NCI-H69 (cell line): ENCODE data around the gene QRFP.

Experiments used
- DNase-seq: peaks from one replicate; lab custom pipeline; 2025; lab: John Stamatoyannopoulos, UW

The QRFP gene

DNA sequence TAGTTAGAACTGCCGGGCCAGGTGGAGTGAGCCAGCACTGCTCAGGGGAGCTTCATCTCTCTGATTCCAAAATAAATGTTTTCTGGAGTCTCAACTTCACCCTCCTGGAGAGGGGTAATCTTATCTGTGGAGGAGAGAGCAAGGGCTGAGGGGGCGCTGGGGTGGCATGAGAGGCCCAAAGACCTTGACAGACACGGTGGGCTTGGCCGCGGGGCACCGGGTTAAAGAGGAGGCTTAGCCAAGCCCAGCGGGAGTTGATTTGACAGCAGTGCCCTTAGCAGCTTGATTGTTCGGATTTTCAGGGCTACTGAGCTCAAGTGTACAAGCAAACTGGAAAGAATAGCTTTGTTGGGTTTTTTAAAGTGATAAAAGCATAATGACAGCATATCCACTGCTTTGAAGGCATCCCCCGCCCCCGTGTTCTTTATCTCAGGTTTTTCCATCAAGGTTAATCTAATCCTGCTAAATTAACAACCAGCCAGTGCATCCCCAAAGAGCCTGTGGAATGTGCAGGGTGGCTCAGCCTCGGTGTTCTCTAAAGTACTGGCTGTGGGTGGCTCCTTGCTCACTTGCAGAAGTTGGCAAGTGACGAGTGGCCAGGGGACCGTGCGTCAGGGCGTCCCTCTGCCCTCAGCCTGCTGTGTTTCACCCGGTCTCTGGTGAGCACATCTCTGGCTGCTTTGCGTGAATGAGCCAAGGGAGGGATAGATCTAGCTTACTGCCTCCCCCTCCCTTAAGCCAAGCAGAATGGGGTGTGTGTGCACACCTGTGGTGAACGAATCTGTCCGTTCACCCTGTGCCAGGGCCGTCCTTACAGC lies 5.5 kb downstream of the QRFP start:
- no peak for DNase-seq

DNA sequence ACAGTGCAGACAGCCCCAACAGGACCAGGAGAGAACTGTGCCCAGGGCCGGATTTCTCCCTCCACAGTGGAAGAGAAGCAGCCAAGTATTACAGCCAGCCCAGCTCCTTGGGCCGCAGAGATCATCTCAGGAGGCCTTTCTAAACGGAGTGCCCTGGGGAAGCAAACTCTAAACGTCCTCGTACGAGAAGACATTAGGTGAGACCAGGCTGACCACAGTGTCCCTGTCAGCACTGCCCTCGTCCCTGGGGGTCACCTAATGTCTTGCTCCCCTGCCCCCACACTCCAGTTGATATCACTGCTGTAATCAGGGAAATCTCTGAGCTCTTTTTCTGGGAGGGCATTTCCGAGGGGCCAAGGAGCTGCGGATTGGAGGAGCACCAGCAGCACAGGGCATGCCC lies 6.5 kb downstream of the QRFP start:
- no peak for DNase-seq

DNA sequence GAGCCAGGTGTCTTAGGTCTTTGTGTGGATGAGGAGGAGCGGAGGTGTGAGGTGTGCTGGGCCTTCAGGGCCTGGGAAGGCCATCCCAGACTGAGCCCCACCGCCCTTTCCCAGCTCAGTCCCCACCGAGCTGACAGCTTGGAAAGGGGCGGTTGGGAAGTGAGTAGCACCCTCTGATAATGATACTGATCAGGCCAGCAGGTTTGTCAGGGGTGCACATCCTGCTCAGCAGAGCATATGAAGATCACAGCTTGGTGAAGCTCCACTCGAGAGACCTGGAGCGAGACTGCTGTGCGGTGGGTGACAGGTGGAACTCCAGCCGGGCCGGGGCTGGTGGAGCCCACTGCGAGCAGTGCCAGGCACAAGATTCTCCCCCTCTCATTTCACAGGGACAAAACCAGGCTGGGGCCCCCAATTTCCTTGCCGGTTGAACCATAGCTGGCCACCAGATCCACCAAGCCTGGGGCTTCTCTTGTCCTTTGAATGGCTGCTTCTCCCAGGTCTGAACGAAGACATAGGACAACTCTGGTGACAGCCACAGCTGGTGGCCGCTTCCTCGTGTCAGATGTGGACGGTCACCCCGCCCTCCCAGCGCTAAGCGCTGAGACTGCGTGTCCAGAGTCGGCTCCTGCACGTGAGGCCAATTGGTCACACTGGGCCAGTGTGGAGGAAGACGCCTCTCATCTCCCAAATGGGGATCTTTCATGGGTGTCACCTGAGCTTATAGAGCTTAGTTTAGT lies 8.3 kb downstream of the QRFP start:
- no peak for DNase-seq

DNA sequence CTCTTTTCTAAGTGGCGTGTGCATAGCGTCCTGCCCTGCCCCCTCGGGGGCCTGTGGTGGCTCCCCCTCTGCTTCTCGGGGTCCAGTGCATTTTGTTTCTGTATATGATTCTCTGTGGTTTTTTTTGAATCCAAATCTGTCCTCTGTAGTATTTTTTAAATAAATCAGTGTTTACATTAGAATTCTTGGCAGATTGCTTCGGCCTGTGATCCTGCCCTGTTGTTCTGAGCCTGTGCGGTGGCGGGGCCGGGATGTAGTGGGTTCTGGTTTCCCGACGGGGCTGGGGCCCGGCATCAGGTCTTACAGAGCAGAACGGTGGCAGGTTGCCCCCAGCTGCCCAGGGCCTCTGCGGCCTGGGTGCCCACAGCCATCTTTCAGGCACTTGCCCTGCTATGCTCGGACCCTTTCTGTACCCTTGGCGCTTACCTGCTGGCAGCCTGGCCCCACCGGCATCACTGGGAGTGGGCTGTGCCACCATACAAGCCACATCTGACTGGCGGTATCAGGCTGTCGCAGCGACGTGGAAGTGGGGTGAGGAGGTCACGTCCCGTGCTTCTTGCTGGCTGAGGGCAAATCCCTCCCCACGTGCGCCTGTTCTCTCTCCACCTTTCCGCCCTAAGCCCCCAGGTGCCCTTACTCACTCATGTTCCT lies 9.0 kb downstream of the QRFP start:
- no peak for DNase-seq

DNA sequence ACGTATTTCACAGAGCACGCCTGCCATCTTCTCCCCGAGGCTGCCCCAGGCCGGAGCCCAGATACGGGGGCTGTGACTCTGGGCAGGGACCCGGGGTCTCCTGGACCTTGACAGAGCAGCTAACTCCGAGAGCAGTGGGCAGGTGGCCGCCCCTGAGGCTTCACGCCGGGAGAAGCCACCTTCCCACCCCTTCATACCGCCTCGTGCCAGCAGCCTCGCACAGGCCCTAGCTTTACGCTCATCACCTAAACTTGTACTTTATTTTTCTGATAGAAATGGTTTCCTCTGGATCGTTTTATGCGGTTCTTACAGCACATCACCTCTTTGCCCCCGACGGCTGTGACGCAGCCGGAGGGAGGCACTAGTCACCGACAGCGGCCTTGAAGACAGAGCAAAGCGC lies 9.6 kb downstream of the QRFP start:
- DNase-seq, result no peak

DNA sequence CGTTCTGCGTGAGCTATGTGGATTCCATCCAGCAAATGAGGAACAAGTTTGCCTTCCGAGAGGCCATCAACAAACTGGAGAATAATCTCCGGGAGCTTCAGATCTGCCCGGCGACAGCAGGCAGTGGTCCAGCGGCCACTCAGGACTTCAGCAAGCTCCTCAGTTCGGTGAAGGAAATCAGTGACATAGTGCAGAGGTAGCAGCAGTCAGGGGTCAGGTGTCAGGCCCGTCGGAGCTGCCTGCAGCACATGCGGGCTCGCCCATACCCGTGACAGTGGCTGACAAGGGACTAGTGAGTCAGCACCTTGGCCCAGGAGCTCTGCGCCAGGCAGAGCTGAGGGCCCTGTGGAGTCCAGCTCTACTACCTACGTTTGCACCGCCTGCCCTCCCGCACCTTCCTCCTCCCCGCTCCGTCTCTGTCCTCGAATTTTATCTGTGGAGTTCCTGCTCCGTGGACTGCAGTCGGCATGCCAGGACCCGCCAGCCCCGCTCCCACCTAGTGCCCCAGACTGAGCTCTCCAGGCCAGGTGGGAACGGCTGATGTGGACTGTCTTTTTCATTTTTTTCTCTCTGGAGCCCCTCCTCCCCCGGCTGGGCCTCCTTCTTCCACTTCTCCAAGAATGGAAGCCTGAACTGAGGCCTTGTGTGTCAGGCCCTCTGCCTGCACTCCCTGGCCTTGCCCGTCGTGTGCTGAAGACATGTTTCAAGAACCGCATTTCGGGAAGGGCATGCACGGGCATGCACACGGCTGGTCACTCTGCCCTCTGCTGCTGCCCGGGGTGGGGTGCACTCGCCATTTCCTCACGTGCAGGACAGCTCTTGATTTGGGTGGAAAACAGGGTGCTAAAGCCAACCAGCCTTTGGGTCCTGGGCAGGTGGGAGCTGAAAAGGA lies 10.9 kb downstream of the QRFP start:
- no peak for DNase-seq

DNA sequence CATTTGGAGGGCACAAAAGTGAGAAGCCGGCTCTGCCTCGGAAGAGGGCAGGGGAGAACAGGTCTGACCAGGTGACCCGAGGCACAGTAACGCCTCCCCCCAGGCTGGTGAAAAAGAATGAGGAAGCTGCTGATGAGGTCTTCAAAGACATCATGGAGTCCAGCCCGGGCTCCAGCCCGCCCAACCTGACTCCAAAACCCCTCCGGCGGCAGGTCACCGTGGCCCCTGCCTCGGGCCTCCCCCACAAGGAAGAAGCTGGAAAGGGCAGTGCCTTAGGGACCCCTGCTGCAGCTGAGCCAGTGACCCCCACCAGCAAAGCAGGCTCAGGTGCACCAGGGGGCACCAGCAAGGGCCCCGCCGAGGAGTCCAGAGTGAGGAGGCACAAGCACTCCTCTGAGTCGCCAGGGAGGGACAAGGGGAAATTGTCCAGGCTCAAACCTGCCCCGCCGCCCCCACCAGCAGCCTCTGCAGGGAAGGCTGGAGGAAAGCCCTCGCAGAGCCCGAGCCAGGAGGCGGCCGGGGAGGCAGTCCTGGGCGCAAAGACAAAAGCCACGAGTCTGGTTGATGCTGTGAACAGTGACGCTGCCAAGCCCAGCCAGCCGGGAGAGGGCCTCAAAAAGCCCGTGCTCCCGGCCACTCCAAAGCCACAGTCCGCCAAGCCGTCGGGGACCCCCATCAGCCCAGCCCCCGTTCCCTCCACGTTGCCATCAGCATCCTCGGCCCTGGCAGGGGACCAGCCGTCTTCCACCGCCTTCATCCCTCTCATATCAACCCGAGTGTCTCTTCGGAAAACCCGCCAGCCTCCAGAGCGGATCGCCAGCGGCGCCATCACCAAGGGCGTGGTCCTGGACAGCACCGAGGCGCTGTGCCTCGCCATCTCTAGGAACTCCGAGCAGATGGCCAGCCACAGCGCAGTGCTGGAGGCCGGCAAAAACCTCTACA lies 11.8 kb downstream of the QRFP start:
- DNase-seq, result no peak

DNA sequence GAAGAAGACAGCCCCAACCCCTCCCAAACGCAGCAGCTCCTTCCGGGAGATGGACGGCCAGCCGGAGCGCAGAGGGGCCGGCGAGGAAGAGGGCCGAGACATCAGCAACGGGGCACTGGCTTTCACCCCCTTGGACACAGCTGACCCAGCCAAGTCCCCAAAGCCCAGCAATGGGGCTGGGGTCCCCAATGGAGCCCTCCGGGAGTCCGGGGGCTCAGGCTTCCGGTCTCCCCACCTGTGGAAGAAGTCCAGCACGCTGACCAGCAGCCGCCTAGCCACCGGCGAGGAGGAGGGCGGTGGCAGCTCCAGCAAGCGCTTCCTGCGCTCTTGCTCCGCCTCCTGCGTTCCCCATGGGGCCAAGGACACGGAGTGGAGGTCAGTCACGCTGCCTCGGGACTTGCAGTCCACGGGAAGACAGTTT lies 12.5 kb downstream of the QRFP start:
- DNase-seq, result no peak

DNA sequence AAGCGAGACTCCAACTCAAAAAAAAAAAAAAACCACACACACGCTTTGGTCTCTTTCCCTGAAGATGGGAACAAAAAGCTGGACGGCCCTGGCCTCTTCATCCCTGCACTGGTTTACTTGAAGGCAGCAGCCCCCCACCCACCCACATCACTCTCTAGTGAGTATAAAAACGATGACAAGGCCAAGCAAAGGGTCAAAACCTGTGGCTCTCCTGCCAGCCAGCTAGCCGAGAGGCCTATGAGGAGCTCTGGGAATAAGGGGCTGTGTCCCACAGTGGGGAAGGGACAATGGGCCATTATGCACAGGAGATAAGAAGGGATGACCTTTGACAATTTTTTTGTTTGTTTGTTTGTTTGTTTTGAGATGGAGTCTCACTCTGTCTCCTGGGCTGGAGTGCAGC lies 13.1 kb downstream of the QRFP start:
- DNase-seq, result no peak

DNA sequence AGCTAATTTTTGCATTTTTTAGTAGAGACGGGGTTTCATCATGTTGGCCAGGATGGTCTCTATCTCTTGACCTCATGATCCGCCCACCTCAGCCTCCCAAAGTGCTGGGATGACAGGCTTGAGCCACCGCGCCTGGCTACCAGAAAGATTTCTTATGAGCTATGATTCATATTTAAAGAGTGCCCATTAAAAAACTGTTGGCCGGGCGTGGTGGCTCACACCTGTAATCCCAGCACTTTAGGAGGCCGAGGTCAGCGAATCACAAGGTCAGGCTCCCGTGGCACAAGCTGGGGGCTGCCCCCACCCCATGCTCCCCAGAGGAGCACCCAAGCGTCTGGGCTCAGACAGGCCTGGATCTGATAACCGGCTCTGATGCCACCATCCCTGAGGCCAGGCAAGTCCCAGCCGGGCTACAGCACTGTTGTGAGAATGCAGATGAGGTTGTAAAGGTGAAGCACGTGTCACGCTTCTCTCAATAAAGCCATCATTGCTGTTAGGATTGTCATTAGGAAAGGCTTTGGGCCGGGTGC lies 13.9 kb downstream of the QRFP start:
- no peak for DNase-seq

DNA sequence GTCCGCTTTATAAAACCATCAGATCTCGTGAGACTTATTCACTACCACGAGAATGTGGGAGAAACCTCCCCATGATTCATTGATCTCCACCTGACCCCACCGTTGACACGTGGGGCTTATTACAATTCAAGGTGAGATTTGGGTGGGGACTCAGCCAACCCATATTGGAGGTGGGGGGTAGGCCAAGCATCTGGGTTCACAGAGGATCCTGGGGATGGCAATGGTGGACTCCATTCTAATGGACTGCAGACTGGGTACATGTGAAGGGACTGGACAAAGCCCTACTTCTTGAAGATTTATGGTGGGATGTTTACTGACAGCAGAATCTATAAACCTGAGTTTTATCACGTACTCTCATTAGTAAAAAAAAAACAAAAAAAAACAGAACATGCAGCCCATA lies 15.1 kb downstream of the QRFP start:
- DNase-seq, result no peak

DNA sequence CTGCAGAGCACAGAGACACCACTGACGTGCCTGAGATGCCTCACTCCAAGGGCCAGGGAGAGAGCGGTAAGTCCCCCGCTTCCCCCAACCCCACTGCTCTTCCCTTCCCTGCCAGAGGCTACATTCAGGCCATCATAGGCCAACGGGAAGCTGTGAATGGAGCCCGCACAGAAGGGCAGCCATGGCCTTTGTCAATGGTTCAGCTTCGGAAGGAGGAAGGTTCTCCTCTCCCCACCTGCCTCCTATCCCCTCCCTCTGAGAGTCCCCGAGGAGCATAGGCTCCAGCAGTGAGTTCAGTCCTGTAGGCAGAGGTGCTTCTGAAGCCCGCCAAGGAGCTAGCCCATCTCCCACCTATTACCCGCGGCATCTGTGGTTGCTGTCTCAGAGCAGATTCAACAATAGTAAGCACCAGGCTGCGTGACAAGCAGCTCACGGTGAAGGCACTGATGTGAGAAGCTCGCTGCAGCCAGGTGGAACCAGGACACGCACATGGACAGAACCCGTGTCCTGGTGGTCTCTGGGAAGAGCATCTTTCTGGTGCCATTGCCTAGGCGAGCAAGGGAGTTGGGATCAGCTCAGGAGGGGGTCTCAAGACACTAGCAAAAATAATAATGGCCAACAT lies 15.9 kb downstream of the QRFP start:
- no peak for DNase-seq

DNA sequence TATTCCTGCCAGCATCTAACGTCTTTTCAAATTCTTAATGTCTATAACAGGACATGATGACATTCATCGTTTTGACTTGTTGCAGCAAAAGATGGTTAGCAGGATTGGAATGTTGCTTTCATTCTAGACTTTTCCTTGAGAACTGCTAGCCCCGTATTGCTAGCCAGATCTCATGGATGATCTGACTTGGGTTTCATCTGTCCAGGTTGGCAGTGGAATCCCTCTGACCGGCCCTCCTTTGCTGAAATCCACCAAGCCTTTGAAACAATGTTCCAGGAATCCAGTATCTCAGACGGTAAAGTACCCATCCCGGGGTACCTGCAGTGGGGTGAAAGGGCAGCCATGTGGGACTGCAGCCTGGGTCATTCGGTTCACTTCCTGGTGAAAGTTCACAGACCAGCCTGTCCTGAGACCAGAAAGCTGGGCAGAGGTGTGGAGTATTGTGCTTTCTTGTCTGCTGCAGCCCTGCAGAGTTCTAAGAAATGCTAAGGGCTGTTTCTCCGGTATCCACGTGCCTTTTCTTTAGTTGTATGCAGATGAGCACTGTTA lies 16.7 kb downstream of the QRFP start:
- no peak for DNase-seq

DNA sequence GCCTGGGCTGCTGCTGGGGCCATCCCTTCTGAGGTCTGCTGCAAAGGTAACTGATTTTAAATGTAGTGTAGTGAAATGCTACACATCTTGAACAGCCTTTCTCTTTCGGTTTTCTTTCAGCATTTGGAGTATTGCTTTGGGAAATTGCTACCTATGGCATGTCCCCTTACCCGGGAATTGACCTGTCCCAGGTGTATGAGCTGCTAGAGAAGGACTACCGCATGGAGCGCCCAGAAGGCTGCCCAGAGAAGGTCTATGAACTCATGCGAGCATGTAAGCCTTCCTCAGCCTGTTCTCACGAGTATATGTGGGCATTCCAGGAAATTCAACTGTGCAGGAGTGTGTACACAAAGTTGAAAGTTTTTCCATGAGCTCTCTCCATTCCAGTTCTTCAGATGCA lies 18.3 kb downstream of the QRFP start:
- DNase-seq, result no peak

DNA sequence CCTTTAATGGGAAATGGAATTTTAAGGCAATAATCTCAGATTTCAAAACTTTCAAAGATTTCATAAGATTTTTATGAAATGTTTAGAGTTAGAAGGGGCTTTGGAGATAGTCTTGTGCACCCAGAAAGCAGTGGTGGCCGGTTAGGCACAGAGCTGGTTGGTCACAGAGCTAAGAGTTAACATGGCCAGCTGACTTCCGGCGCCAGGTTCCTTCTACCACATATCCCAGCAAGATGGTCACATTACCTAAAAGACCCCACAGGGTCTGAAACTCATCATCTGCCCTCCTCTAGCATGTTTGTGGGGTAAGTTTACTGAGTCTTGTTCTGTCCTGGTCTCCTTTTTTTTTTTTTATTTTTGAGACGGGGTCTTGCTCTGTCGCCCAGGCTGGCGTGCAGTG lies 19.3 kb downstream of the QRFP start:
- DNase-seq, result no peak

DNA sequence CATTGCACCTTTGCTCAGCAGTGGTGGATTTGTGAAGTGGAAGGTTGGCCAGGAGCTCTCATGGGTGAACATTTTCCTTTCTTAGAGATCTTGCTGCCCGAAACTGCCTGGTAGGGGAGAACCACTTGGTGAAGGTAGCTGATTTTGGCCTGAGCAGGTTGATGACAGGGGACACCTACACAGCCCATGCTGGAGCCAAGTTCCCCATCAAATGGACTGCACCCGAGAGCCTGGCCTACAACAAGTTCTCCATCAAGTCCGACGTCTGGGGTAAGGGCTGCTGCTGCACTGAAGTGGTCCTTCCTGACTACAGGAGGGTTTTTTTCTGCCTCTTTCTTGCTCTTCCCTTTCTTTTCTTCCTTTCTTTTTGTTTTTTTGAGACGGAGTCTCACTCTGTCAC lies 21.8 kb downstream of the QRFP start:
- DNase-seq, result no peak

DNA sequence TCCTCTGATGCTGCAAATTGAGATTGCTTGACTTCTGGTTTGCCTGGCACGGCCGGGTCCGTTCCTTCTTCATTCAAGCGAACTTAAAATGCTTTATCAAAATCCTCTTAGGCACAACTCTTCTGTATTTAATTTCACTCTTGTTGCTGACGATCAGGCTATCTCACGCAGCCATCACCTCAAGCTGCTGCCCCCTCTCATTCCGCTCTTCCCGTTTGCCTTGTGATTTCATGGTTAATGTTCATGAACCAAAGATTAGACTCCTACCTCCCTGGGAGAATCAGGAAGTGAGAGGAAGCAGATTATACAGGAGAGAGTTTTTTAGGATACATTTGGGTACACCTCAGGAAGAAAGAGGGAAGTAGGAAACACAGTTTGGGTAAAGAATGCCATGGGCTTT lies 22.6 kb downstream of the QRFP start:
- DNase-seq, result no peak

DNA sequence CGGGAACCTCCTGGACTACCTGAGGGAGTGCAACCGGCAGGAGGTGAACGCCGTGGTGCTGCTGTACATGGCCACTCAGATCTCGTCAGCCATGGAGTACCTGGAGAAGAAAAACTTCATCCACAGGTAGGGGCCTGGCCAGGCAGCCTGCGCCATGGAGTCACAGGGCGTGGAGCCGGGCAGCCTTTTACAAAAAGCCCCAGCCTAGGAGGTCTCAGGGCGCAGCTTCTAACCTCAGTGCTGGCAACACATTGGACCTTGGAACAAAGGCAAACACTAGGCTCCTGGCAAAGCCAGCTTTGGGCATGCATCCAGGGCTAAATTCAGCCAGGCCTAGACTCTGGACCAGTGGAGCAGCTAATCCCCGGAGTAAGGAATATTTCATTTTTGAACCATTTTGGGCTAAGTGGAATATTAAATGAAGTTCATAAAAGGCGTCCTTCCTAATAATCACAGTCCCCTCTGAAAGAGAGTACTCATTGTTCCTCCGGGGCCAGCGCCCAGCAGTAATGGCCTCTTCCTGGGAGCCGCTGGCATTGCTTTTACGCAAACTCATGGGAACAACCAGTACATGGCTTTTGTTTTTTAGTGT lies 23.6 kb downstream of the QRFP start:
- DNase-seq, result no peak

DNA sequence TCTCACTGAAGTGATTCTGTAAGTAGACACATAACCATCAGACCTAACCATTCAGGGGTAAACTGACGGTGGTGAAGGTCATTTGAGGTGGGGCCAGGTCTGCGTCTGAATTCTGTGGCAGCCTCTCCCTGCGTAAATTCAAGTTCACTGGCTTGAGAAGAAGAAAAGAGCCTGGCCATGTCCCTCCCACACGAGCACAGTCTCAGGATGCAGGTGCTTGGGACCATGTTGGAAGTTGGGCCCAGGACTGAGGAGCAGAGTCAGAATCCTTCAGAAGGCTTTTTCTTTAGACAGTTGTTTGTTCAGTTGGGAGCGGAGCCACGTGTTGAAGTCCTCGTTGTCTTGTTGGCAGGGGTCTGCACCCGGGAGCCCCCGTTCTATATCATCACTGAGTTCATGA lies 24.1 kb downstream of the QRFP start:
- no peak for DNase-seq

DNA sequence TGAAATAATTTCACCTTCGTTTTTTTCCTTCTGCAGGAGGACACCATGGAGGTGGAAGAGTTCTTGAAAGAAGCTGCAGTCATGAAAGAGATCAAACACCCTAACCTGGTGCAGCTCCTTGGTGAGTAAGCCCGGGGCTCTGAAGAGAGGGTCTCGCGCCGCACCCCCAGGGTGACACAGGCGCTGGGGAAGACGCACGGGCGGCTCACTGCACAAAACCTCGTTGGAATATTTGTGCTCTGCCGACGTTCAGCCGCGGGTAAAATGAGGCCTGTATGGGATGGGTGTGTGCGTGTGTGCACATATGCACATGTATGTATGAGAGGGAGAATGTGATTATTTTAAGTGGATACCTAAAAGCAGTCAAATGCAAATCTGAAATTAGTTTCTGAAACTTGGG lies 24.5 kb downstream of the QRFP start:
- no peak for DNase-seq
